ENCODE measurements around the gene PNISR.

PNISR gene

DNA sequence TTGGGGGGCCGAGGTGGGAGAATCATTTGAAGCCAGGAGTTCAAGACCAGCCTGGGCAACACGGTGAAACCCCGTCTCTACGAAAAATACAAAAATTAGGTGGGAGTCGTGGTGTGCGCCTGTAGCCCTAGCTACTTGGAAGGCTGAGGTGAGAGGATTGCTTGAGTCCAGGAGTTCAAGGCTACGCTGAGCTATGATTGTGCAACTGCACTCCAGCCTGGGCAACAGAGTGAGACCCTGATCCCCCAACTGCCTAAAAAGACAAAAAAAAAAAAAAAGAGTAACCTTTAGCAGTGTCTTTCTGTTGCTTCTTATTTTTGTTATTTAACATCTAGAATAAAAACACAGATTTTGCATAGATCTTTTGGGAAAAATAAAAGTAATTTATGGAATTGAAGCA lies 18.0 kb downstream of the PNISR start:
- DNase-seq, result no peak

DNA sequence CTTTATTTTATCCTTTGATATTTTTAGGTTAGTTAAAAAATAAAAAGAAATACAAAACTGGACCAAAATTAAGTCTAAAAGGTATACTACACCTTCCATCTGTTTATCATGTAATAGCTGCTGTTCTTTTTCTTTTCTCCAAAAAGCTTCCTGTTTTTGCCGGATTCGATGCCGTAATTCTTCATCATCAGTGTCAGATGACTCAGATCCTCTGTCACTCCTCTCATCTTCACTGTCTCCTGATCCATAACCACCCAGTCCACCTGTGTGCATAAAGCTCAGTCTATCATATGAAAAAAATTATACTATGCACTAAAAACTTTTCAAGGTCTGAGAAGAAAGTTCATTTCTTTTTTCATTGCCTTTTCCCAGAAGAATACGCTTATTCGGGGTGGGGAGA lies 22.7 kb downstream of the PNISR start:
- no peak for DNase-seq

DNA sequence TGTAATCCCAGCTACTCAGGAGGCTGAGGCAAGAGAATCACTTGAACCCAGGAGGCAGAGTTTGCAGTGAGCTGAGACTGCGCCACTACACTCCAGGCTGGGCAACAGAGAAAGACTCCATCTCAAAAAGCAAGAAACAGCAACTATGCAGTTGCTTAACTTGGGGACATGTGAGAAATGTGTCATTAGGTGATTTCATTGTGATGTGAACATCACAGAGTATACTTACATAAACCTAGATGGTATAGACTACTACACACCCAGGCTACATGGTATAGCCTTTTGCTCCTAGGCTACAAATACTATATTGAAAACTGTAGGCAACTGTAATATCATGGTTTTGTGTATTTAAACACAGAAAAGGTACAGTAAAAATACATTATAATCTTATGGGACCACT lies 27.8 kb downstream of the PNISR start:
- no peak for DNase-seq

DNA sequence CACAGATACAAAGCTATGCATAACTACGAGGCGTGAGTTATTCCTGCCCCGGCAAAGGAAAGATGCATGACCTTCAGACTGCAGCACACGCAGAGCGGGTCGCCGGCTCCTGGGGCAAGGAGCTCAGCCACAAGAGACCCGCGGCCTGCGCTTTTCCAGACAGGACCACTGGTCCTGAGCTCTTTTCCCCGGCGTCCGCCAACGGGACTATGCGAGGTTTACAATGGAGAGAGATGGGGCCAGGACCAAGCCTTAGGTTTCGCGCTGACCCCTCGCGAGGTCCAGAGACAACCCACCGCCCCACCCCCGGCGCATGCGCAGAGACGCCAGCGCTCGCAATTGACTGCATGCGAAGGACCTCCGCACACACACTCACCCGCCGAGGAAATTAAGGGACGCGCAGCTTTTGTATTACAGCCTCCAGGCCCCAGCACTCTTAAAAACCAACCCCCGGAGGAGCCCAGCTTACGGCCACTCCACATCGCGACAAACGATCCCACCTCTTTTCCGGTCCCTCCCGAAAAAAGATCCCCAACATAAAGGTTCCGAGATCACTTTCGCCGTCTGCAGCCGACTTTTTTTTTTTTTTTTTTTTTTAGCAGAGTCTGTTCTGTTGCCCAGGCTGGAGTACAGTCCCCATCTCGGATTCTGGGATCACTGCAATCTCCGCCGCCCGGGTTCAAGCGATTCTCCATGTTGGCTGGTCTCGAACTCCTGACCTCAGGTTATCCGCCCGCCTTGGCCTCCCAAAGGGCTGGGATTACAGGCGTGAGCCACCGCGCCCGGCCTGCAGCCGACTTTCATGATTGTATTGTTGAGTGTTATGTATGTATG lies 31.2 kb downstream of the PNISR start, which contains the start of gene COQ3:
Gene COQ3, minus strand, starts transcription at position 498 of the 834 bp plus-strand sequence. Its CDS starts 16 bp downstream, at position 482.
- DNase-seq, result peak; percentile 39 to 47

DNA sequence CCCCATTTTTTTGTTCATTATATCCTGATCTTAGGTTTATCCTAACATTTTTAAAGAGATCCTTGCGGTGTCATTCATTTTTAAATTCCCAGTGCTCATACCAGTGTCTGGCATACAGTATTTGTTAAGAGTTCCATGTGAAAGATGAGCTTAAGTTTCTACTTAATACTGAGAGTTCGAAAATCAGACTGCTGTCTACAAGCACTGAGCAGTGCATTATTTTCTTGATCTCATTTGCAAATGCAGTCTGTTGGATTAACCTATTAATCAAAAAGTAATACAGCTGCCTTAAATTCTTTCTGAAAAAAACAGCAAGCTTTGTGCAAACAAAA lies 31.8 kb downstream of the PNISR start:
- no peak for DNase-seq

DNA sequence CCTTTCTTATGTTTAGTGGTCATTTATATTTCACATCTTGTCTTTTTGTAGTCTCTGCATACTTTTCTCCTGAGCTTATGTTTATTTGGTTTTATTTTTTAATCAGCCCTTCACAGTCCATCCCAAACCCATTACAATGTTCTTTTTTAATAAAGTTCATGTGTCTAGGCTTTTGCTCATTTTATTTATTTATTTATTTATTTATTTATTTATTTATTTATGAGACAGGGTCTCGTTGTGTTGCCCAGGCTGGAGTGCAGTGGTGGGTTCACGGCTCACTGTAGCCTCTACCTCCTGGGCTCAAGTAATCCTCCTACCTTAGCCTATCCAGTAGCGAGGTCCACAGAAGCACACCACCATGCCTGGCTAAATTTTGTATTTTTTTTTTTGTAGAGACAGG lies 34.2 kb downstream of the PNISR start:
- no peak for DNase-seq

DNA sequence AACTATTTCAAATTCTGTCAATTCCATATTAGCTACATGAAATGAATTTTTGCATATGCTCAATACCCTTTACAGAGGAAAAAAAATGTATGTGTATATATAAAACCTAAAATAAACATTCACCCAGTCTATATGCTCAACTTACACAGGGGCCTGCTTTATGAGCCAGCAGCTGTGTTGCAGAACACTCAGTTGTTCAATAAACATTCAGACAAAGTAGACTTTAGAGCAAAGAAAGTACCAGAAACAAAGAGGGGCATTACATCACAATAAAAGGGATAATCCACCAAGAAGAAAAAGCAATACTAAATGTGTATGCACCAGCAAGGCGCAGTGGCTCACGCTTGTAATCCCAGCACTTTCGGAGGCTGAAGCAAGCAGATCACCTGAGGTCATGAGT lies 40.6 kb downstream of the PNISR start:
- DNase-seq, result no peak

DNA sequence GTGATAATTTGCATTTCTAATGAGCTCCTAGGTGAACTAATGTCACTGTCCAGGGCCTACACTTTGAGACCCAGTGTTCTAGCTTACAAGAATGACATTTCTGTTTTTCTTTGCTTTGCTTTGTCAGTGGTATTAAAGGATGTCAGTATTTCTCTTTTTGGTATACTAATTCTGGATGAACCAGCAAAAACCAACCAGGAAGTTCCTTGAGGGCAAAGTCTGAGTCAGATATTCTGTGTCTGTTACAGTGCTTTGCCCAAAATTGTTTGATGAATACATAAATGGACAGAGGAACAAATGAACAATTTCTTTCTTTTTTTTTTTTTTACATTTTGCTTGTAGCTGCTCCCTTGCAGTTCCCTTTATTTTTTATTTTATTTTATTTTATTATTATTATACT lies 46.5 kb downstream of the PNISR start:
- DNase-seq, result no peak

DNA sequence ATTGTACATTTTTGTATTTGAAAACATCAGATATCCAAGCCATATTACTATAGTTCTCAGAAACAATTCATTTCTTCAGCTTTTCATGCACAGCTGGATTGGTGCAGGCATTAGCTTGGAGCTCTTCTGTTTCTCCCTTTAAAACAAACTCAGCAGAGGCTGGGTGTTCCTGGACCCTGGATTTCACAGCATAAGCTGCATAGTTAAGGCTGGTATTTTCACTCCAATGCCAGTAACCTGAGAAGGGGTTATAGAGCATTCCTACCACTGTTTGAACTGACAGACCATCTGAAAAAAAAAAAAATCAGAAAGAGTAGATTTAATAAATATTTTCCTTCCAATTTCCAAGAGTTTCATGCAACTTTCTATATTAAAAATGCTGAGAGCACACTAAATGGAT lies 55.6 kb downstream of the PNISR start:
- DNase-seq, result no peak

DNA sequence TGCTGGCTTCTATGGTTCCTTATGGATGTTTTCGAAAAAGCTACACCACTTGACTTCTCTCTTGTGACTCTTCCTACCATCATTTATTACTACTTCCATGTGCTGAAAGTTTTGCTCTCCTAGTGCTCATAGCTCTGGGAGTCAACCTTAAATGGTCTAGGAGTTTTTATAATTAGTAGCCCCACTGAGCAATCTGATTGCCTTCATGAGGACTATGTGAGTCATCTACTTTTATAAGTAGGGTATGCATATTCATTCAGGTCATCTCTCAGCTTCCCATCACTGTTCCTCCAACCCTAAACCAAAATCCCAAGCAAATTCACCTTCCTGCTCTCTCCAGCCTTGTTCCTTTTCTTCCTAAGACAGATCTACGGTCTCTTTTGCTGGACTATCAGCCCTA lies 58.3 kb downstream of the PNISR start:
- no peak for DNase-seq

DNA sequence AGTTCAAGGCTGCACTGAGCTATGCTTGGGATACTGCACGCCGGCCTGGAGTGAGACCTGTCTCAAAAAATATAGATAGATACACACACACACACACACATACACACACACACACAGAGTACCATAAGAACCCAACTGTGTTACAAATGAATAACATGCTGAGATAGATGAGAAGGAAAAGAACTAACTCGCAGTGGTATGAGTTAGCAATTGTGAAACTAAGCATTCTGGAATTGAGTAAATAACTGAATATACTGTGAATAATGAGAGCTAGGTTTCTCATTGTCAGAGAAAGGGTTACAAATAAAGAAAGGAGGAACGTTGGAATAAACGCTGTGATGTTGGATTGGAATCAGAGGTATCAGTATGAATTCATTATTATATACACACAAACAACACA lies 61.1 kb downstream of the PNISR start:
- DNase-seq, result no peak

DNA sequence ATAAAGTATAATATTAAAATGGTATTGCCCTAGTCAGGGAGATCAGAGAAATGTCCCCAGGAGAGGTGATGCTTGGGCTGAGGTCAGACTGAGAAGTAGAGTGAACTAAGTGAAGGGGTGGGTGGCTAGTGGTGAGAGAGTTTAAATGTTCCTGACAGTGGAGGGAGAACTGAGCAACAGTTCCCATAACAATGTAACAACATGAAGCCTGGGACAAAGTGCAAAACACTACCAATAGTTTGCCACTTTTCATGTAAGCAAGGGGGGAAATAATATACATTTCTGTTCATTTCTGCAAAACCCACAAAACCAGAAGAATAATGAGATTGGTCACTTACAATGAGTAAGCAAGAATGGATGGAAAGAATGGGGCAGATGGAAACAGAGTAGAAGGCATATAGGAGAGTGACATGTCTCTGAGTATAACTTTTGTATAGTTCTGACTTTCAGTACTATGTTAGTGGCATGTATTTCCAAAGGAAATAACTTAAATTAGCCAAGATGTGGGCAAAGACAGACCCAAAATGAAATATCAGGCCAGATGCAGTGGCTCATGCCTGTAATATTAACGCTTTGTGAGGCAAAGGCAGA lies 62.3 kb downstream of the PNISR start:
- DNase-seq, result no peak

DNA sequence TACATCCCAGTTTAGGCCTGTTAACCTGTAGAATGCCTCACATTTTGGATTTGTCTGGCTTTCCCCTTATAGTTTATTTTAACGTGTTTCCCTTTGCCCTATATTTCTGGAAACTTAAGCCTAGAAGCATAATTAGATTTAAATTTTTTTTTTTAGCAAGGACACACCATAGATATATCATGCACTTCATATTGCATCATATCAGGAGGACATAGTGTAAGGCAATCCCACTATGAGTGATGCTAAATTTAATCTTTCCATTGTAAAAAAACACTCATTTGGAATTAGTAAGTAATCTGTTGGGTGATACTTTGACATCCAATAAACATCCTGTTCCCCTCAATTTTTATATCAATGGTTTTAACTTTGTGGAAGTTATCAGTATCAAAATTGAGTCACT lies 65.3 kb downstream of the PNISR start:
- no peak for DNase-seq

DNA sequence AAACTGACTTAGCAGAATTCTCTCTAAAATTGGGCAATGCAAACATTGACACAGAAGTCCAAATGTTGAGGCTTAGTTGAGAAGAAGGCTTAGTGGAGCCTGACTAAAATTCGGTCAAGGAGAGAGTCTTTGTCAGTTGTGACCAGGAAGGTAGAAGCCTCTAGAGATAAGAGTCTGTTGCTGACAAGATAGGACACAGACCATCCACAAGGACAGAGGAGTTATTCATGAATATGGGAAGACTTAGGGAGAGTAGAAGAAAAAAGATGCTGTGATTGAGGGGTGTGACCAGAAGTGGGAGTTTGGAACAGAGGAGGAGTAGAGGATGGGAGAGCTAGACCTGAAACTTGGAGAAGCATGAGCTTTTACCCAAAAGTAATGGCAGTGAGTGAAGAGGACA lies 68.5 kb downstream of the PNISR start:
- DNase-seq, result no peak

DNA sequence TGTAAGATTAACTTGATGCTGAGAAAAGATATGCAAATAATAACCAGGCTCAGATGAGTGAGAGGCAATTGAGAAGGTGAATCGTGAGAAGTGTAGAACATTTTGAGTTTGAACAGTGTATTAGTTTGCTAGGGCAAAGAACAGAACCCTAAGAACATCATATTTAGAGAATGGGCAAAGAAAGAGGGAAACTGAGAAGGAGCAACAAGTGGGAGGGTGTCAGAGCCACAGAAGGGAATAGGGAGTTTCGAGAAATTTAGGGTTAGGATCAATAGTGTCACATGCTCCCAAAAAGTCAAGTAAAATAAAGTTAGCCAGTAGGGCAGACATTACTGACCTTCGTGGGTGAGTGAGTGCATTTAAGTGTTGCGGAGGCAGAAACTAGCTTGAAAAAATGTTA lies 70.1 kb downstream of the PNISR start:
- DNase-seq, result no peak

DNA sequence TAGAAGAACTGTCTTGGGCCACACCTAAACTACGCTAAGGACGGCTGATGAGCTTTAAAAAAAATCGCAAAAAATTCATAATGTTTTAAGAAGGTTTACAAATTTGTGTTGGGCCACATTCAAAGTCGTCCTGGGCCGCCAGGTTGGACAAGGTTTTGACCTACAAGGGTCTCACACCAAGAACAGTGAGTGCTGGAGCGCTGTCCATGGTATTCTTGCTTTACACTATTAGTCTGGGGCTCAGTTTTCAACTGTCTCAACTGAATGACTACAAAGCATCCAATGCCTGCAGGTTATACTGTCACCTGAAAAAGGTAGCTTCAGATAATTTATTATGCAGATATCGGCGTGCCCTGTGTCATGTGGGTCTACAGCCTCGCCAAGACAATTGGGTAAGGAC lies 72.0 kb downstream of the PNISR start:
- DNase-seq, result no peak

DNA sequence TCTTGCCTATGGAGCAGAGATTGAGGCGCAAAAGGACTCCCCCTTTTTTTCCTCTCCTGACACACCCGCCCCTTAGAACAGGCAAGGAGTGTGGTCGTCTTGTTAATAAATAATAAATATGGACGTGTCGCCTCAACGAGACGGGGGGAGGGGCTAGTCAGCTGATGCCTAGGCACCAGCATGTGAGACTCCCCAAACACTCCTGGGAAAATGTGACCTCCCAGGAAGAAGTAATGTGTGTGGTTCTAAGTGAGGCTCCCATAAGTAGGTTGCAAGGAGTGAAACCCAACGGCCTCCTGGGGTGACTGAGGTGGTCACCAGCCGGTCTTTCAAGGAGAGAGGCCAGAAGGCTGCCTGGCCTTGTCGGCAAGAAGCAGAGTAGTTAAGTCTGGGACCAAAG lies 74.5 kb downstream of the PNISR start:
- no peak for DNase-seq

DNA sequence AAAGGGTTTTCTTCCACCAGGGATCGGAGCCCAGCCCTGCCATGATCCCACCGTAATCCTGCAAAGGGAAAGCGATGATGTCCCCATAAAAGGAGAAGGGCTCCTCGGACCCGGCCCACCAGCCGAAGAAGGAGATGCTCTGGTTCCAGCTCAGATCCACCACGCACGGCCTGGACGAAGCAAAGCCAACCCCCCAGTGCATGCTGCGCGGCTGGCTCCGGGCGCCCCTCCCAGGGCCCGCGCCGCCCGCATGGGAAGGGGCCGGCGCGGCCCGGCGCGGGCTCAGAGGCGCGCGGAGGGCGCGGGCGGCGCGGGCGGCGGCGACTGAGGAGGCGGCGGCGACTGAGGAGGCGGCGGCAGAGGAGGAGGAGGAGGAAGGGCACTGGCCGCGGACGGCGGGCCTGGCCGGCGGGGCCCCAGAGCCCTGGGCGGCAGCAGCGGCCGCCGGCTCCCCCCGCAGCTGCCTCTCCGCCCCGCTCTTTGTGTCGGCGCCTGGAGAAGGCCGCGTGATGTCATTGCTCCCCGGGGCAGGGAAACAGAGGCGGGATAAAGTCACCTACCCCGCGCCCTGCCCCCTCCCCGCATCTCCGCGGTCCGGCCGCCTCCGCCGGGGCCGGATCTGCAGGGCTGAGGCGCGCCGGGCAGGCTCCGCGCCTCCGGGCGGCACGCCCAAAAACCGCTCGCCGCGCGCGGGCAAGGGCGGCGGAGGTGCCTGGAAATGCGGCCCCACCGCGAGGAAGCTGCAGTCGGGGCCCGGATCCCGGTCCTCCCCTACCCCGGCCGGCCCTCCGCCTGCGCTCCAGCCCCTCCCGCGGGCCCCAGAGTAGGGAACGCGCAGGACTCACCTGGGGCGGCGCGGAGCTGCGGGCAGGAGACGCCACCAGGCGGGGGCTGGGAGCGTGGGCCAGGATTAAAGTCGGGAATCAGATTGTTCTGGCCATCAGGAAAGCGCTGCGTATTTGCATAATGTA lies 75.7 kb downstream of the PNISR start, which contains the start of gene FAXC:
Gene FAXC, minus strand, starts transcription at position 504 of the 971 bp plus-strand sequence. Its CDS starts 302 bp downstream, at position 202.
- no peak for DNase-seq

DNA sequence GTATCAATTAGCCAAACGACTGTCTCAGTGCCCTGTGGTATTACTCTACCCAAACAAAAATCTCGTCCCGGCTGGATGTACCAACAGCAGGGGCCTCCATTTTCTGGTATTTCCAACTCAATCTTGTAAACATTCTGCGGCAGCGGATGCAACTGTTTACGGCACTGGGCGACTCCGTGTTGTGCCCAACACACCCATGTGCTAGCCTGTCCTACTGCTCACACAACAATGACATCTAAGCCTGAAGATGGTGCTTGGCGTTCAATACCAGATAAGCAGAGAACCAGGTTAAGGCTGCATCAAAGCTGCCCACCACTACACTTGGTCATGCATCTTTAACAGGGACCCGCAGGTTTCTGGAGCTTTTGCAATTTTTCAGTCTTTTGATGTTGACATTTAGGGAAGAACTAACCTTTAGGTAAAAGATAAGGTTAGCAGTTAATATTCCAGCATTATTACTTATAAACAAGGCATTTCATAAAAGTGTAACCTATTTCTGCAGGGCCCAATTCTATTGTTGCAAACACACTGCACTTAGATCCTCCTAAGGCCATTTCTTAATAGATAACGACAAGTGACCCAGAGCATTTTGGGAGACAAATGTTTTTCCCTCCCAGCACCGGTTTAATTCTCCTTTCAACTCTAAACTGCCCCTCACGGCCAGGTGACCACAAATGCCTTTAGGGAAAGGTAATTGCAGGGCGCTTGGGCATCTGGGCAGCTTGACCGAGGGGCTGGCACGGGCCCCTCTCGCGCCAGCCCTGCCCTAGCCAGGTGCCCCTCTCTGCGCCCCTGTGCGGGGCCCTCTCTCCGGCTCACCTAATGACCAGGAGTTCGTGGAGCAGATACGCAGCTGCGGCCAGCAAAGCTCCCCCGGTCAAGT lies 76.6 kb downstream of the PNISR start:
- no peak for DNase-seq
